GM18858 (cell line): Measurements from ENCODE around the gene SPTLC1.
"Not testable (repeated sequence)": the region's sequence is repeated elsewhere in the genome, so short reads cannot be mapped to it uniquely, and the experiment has no call there.

ENCODE experiments used
- ATAC-seq: cut with Tn5 transposase; IDR thresholded peaks from one replicate; pipeline ENCODE4 v1.9.1; 2021; ENCODE audit not compliant: unreplicated experiment

The SPTLC1 gene

GRCh38 chr9:92033991-92034390, 81.2 kb downstream of the SPTLC1 start:
- no peak for ATAC-seq

GRCh38 chr9:92033307-92033706, 81.9 kb downstream of the SPTLC1 start:
- ATAC-seq, result no peak

- ATAC-seq, result no peak
Measured at GRCh38 chr9:92032891-92033290, 82.3 kb downstream of the SPTLC1 start.

- ATAC-seq, result no peak
Measured at GRCh38 chr9:92030367-92030766, 84.8 kb downstream of the SPTLC1 start.

GRCh38 chr9:92029553-92029952, 85.7 kb downstream of the SPTLC1 start:
- ATAC-seq, result no peak

GRCh38 chr9:92026206-92027002, 88.8 kb downstream of the SPTLC1 start:
- no peak for ATAC-seq

GRCh38 chr9:92021785-92022541, 93.2 kb downstream of the SPTLC1 start:
- ATAC-seq, result not testable (repeated sequence)

GRCh38 chr9:92019658-92020057, 95.6 kb downstream of the SPTLC1 start:
- no peak for ATAC-seq

GRCh38 chr9:92010705-92011536, 104.3 kb downstream of the SPTLC1 start:
- ATAC-seq, result no peak

GRCh38 chr9:92010253-92010652, 105.0 kb downstream of the SPTLC1 start:
- ATAC-seq, result not testable (repeated sequence)

- no peak for ATAC-seq
Measured at GRCh38 chr9:92008041-92008440, 107.2 kb downstream of the SPTLC1 start.

GRCh38 chr9:92004045-92004392, 111.2 kb downstream of the SPTLC1 start:
- ATAC-seq, result no peak

- no peak for ATAC-seq
Measured at GRCh38 chr9:92003308-92004044, 111.7 kb downstream of the SPTLC1 start.

- not testable (repeated sequence) for ATAC-seq
Measured at GRCh38 chr9:92001948-92002347, 113.3 kb downstream of the SPTLC1 start.

GRCh38 chr9:92001244-92001643, 114.0 kb downstream of the SPTLC1 start:
- no peak for ATAC-seq

- no peak for ATAC-seq
Measured at GRCh38 chr9:91995000-91995655, 120.1 kb downstream of the SPTLC1 start.

GRCh38 chr9:91994422-91994821, 120.8 kb downstream of the SPTLC1 start:
- ATAC-seq, result no peak

- no peak for ATAC-seq
Measured at GRCh38 chr9:91992461-91993041, 122.7 kb downstream of the SPTLC1 start.

GRCh38 chr9:91991721-91992341, 123.4 kb downstream of the SPTLC1 start:
- no peak for ATAC-seq
